Breast epithelium (tissue), 3 donors: Measurements from ENCODE around the gene DBNDD1.

ENCODE experiments used
- POLR2A ChIP-seq: fragments of 450-650 bp; IDR thresholded peaks from one replicate; pipeline ENCODE4 v1.6.1; 2016; ENCODE audit warnings: antibody characterized with exemption, mild to moderate bottlenecking, moderate library complexity
- TF ChIP-seq, protein P1 (sequence below), 3 donors: fragments of 450-650 bp; IDR thresholded peaks; one replicate each; pipeline ENCODE4 v1.5.1; 2016 to 2017; ENCODE audit warnings: antibody characterized with exemption in 3 of 3, mild to moderate bottlenecking in 3 of 3, moderate library complexity in 3 of 3

DNA sequence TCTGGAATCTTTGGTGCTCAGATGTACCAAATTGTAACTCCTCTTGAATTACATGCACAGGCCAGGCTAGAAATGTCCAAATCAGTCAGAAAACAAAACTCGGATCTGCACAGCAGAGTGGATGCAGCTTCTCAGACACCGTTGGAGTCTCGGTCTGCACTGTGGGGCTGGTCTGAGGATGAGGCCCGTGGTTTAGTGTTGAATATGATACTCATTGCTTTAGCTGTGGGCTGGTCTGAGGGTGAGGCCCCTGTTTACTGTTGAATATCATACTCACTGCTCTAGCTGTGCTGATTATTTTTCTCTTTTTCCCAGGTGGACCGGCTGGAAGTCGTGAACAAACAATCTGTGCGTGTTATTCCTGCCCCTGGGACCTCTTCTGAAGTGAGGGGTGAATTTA is 35.0 kb downstream of the DBNDD1 start:
- TF ChIP-seq, protein P1, sequence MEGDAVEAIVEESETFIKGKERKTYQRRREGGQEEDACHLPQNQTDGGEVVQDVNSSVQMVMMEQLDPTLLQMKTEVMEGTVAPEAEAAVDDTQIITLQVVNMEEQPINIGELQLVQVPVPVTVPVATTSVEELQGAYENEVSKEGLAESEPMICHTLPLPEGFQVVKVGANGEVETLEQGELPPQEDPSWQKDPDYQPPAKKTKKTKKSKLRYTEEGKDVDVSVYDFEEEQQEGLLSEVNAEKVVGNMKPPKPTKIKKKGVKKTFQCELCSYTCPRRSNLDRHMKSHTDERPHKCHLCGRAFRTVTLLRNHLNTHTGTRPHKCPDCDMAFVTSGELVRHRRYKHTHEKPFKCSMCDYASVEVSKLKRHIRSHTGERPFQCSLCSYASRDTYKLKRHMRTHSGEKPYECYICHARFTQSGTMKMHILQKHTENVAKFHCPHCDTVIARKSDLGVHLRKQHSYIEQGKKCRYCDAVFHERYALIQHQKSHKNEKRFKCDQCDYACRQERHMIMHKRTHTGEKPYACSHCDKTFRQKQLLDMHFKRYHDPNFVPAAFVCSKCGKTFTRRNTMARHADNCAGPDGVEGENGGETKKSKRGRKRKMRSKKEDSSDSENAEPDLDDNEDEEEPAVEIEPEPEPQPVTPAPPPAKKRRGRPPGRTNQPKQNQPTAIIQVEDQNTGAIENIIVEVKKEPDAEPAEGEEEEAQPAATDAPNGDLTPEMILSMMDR (IDR thresholded peaks at IDR 0.05): no peak
- TF ChIP-seq POLR2A: no peak
